Right lobe of liver (tissue), 4 donors: ENCODE data around the gene MINK1.

ENCODE experiments used
- CTCF ChIP-seq, 4 donors: fragments of 200-600 bp in 3 of 4; fragments of 450-650 bp in 1 of 4; IDR thresholded peaks; one replicate each; pipeline versions ENCODE4 v1.5.1 to v1.8.0; 2016 to 2022; ENCODE audit warnings: antibody characterized with exemption in 4 of 4, mild to moderate bottlenecking in 2 of 4
- POLR2A ChIP-seq: fragments of 450-650 bp; IDR thresholded peaks from one replicate; pipeline ENCODE4 v1.6.1; 2017; ENCODE audit warnings: antibody characterized with exemption, mild to moderate bottlenecking
- donor health status: DM: no; HTN: no; CAD: no.
- donor health status: DM: no; HTN: no; CAD: no.
- donor health status: DM: no; HTN: yes; CAD: no.

- TF ChIP-seq CTCF (IDR thresholded peaks at IDR 0.05) (no peak), POLR2A (peak; percentile 67)
Observed at GRCh38 chr17:4939796-4940554, 106.8 kb downstream of the MINK1 start, which contains the start of the genes RNF167 and SLC25A11.
